C4-2B (cell line): Measurements from ENCODE around the gene MVK.

ENCODE experiments used
- H3K27ac ChIP-seq: fragments of 450-650 bp; 2 replicates; pipeline ENCODE4 v1.5.1; 2017
- ZFX ChIP-seq: fragments of 450-650 bp; IDR thresholded peaks from 2 replicates; pipeline ENCODE4 v1.6.1; 2017
- TF ChIP-seq, protein P1 (sequence below): fragments of 450-650 bp; conservative IDR thresholded peaks from 2 replicates; pipeline ENCODE4 v1.5.1; 2017; ENCODE audit warnings: mild to moderate bottlenecking

Gene MVK

DNA sequence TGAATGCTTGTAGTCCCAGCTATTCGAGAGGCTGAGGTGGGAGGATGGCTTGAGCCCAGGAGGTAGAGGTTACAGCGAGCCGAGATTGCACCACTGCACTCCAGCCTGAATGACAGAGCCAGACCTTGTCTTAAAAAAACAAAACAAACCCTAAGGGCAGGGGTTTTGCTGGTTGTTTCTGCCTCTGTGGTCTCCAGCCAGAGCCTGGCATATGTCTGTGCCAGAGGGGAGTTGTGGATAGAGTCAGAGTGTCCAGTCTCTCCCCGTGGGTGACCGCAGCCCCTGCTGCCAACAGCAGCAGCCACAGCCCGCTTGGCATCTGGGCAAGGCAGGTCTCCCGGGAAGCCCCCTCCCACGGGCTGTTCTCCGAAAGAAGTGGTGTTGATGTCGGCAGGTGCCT lies 37.6 kb downstream of the MVK start:
- TF ChIP-seq, protein P1, sequence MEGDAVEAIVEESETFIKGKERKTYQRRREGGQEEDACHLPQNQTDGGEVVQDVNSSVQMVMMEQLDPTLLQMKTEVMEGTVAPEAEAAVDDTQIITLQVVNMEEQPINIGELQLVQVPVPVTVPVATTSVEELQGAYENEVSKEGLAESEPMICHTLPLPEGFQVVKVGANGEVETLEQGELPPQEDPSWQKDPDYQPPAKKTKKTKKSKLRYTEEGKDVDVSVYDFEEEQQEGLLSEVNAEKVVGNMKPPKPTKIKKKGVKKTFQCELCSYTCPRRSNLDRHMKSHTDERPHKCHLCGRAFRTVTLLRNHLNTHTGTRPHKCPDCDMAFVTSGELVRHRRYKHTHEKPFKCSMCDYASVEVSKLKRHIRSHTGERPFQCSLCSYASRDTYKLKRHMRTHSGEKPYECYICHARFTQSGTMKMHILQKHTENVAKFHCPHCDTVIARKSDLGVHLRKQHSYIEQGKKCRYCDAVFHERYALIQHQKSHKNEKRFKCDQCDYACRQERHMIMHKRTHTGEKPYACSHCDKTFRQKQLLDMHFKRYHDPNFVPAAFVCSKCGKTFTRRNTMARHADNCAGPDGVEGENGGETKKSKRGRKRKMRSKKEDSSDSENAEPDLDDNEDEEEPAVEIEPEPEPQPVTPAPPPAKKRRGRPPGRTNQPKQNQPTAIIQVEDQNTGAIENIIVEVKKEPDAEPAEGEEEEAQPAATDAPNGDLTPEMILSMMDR: no peak
- TF ChIP-seq ZFX: no peak
- no peak overlapping the region for H3K27ac ChIP-seq

DNA sequence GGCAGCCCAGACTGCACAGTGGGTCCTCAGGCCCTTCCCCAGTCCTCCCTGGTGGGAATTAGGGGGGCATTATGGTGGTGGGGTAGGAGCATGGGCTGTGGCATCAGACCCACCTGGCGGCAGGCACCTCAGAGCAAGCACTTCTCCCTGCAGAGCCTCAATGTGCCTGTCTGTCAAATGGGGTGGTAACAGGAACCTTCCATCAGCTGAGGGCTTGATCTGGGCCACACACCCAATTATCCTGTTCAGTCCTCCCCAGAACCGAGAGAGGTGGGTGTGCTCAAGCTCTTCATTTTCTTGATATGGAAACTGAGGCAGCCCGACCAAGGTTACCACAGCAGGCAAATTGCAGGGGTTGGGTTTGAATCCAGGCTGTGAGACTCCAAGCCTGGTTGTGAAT lies 38.4 kb downstream of the MVK start:
- TF ChIP-seq ZFX: no peak
- TF ChIP-seq, protein P1: no peak
- H3K27ac ChIP-seq: no peak overlapping the region

DNA sequence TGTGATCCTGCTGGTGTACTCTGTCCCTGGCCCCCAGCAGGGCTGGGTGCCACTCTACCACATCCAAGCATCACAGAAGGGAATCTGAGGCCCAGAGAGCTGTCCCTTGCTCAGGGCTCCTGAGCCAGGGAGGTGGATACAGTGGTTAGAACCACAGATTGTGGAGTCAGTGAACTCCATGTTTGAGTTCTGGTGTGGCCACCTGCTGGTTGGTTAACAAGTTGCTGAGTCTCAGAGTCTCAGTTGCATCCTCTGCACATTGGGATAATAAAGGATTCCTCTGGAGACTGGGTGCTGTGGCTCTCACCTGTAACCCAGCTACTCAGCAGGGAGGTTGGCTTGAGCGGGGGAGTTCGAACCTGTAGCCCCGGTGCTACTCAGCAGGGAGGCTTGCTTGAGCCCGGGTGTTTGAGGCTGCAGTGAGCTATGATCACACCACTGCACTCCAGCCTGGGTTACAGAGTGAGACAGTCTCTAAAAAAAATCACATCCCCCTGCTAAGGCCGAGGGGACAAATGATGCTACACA lies 39.4 kb downstream of the MVK start:
- no peak overlapping the region for H3K27ac ChIP-seq
- TF ChIP-seq, protein P1: no peak
- no peak for TF ChIP-seq ZFX

DNA sequence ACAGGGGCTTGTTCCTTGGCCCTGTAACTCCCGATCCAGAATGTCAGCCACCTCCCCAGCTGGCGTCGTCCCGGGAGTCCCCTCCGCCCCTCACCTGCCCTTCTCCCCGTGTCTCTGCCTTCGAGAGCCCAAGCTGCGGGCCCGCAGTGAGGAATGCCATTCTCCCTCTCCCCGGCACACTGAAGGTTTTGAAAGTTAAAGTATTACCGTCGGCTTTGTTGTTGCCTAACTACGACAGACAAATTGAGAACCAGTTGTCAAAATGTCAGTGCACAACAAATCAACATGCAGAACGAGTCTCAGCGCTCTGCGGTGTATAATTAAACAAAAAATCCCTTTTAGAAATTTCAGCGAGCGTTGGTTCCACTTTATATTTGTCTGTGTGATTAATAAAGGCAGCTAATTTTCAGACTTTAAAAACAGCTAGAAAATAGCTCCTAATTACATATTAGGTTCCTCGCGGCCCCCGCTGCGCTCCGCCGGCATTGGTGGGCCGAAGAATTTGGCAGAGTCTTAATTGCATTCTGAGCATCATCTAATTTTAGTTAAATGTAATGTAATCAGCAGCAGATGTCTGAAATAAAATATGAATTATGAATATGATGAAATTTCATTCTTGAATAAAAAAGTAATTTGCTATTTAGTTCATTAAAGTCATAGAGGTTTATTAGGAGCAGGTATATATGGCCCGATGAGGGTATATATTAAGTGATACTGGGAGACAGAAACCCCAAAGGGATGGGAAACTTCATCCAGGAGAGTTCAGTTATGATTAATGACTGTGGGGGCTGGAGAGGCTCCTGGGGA lies 40.3 kb downstream of the MVK start:
- H3K27ac ChIP-seq: no peak overlapping the region
- TF ChIP-seq, protein P1: no peak
- TF ChIP-seq ZFX: no peak

DNA sequence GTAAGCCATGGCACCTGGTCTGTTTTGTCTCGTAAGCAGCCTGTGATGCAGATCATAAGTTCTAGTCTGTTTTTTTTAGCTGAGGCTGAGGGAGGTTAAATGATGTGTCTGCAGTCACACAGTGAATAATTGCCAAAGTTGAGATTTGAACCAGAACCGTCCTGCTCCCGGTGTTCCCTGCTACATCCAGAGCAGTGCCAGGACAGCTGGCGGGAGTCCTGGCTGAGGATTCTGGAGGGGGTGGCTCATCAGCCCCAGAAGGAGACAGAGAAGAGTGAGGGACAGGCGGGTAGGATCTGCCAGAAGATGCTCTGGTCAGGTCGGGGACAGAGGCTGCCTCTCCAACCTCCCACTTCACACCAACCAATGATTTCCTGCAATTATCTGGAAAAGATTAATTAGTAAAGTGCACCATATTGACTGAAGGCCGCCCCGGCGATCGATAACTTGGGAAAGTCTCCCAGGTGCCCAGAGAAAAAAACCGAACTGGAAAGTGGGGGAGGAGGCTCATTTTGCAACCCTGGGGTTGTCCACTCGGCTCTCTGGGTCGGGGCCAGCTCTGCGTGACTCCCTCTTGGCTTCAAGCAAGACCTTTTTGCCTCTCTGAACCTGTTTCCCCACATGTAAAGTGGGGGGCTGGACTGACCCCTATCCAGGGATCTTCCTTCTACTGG lies 42.1 kb downstream of the MVK start:
- H3K27ac ChIP-seq: no peak overlapping the region
- TF ChIP-seq, protein P1: no peak
- TF ChIP-seq ZFX: no peak

DNA sequence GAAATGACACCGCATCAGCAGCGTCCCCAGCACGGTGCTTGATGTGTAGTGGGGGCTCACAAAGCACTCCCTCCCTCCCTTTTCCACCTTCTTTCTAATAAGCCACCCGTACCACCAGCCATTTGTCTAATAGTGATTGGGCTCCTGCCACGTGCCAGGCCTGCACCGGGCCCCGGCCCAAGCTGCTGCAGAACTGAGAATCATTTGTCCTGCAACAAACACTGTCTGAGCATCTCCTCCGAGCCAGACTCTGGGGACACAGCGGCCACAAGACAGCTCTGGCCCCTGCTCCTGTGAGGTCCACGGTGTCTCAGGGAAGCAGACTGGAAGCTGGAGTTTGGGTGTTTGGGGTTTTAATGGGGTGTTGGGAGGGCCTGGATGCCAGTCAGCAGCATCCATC lies 43.9 kb downstream of the MVK start:
- no peak overlapping the region for H3K27ac ChIP-seq
- no peak for TF ChIP-seq ZFX
- TF ChIP-seq, protein P1: no peak

DNA sequence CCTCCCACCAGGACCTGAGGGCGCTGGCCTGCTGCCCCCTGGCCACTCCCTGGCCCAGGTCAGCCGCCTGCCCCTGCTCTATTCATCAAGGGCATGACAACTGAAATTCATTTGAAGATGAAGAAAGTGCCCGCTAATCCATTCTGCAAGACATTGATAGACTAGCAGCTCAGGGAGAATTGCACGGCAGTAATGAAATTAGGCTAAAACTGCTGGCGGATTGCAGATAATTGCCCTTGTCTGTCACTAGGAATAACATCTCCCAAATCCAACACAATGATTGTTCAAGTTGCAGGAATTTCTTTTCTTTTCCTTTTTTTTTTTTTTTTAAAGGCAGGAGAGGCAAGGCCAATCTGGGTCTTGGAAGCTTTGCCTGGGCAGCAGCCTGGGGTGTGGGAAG lies 44.5 kb downstream of the MVK start:
- H3K27ac ChIP-seq: no peak overlapping the region
- TF ChIP-seq, protein P1: no peak
- TF ChIP-seq ZFX: no peak
